Left lung (tissue), 10 donors: ENCODE data around the gene OPN5. TPM values are rescaled to one million over a fixed set of nuclear protein-coding genes. Genes with fewer than 3 reads are reported as not detected.

Experiments
- ATAC-seq: fragments of 200-7000 bp; cut with Tn5 transposase; one replicate; pipeline ENCODE4 v1.9.1; 2020; ENCODE audit warnings: moderate library complexity
- DNase-seq, 4 donors: peaks; one replicate each; pipeline ENCODE4 v3.0.0-alpha.2; 2013 to 2020
- H3K27ac ChIP-seq, 2 donors: fragments of 200-600 bp; sonication (generic) in 1 of 2; one replicate each; pipeline versions ENCODE4 v1.5.0 to v1.8.0; 2020 to 2021
- H3K27me3 ChIP-seq, 2 donors: fragments of 200-600 bp; sonication (generic) in 1 of 2; one replicate each; pipeline versions ENCODE4 v1.5.0 to v1.8.0; 2020 to 2021
- H3K36me3 ChIP-seq, 2 donors: fragments of 200-600 bp; sonication (generic) in 1 of 2; one replicate each; pipeline versions ENCODE4 v1.5.0 to v1.8.0; 2020 to 2021
- H3K4me1 ChIP-seq, 2 donors: fragments of 200-600 bp; one replicate each; pipeline ENCODE4 v1.8.0; 2021
- H3K4me3 ChIP-seq, 2 donors: fragments of 200-600 bp; sonication (generic) in 1 of 2; one replicate each; pipeline versions ENCODE4 v1.5.0 to v1.8.0; 2020 to 2021; ENCODE audit warnings: mild to moderate bottlenecking in 1 of 2
- H3K9me3 ChIP-seq, 2 donors: fragments of 200-600 bp; sonication (generic) in 1 of 2; one replicate each; pipeline versions ENCODE4 v1.5.0 to v1.8.0; 2020 to 2021
- CTCF ChIP-seq, 2 donors: fragments of 200-600 bp; sonication (generic) in 1 of 2; IDR thresholded peaks; one replicate each; pipeline versions ENCODE4 v1.5.0 to v1.8.0; 2021; ENCODE audit warnings: antibody characterized with exemption in 2 of 2
- intact Hi-C, 2 donors: fragments of 100-400 bp; cut with DNase I; formaldehyde crosslinking; loops; one replicate each; pipeline versions ENCODE4 v1.11.2 to v1.14.2; 2022
- polyA plus RNA-seq, 6 donors: library from polyadenylated mRNA; unstranded; fragments of 120-200 nt; gene quantifications; one replicate each; pipeline ENCODE4 v1.2.1, GENCODE V29; 2013; ENCODE audit not compliant: insufficient read length in 6 of 6
- total RNA-seq, 2 donors: library from RNA; stranded (reverse); fragmentation: NEBNext Ultra II Directional; extraction: Animal tissue kit (Norgen Biotek cat#: 25700); gene quantifications; one replicate each; pipeline ENCODE4 v1.2.1, GENCODE V29; 2021
- donor health status: DM: no; HTN: yes; CAD: no.
- donor health status: DM: no; HTN: no; CAD: no.

Gene OPN5
- total and polyA plus RNA-seq, 8 donors, result 0.06 TPM; not detected in 5

- TF ChIP-seq CTCF (IDR thresholded peaks at IDR 0.05), result no peak
- Histone ChIP-seq H3K27me3 (no peaks in the 10 kb centered on the region), H3K4me1 (no peaks in the 10 kb centered on the region), H3K27ac (no peak overlapping the region), H3K36me3 (no peaks in the 10 kb centered on the region), H3K9me3 (no peaks in the 10 kb centered on the region), H3K4me3 (no peak overlapping the region)
- DNase-seq (no peak), ATAC-seq (no peak)
- intact Hi-C loops, result no loop called here
Measured at GRCh38 chr6:47865206-47865605, 83.4 kb downstream of the OPN5 start.

- H3K9me3 ChIP-seq, result no peaks in the 10 kb centered on the region
- TF ChIP-seq CTCF (IDR thresholded peaks at IDR 0.05), result no peak
- no peak for DNase-seq
- intact Hi-C loops, result no loop called here
- H3K27ac ChIP-seq, result no peak overlapping the region
- no peaks in the 10 kb centered on the region for H3K4me1 ChIP-seq
- peaks cover 0 to 2% of the 10 kb centered on the region in 2 donors for H3K27me3 ChIP-seq
- no peak for ATAC-seq
- H3K4me3 ChIP-seq, result no peak overlapping the region
- no peaks in the 10 kb centered on the region for H3K36me3 ChIP-seq
Measured at GRCh38 chr6:47875593-47875992, 93.8 kb downstream of the OPN5 start.

Other genes with a start within 250 kb of the OPN5 start
- under 1 TPM; 0.08 to 0.55 TPM for gene ADGRF4, start 83.5 kb upstream of the OPN5 start, total RNA-seq
- under 1 TPM; 0.15 to 0.38 (median 0.23) TPM for gene ADGRF4, start 83.5 kb upstream of the OPN5 start, polyA plus RNA-seq